COR-L47 (cell line): Measurements from ENCODE around the gene TK2.
"Not testable (repeated sequence)": the region's sequence is repeated elsewhere in the genome, so short reads cannot be mapped to it uniquely, and the experiment has no call there.

Experiments
- DNase-seq: peaks from one replicate; lab custom pipeline; 2025; lab: John Stamatoyannopoulos, UW

The TK2 gene

GRCh38 chr16:66572356-66572755 lies 22.4 kb upstream of the TK2 start:
- no peak for DNase-seq

- DNase-seq, result no peak
These were observed 20.0 kb upstream of the TK2 start for GRCh38 chr16:66569827-66570405.

DNA sequence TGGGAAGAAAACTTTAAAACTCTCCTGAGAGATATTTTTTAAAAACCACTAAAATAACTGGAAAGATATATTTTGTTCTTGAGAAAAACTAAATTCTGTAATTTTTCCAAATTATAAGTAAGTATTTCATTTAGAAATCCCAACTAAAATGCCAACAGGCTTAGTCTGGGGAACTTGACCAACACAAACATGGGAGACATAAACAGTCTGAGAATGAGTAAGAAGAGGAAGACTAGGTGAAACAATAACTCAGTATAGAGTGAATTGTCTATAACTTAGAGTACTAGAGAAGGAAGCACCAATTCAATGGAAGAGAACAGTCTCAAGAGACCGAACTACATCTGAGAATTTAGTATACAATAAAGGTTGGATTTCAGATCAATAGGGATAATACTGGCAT lies 19.2 kb upstream of the TK2 start:
- DNase-seq, result no peak

GRCh38 chr16:66568355-66568754 lies 18.4 kb upstream of the TK2 start:
- no peak for DNase-seq

- not testable (repeated sequence) for DNase-seq
These were observed 17.3 kb upstream of the TK2 start for GRCh38 chr16:66567270-66567669.

GRCh38 chr16:66566051-66566901 lies 16.4 kb upstream of the TK2 start, which contains the start of gene CMTM1:
Gene CMTM1 (plus strand): TSS chr16:66566439. CDS start chr16:66566514, 75 bp downstream.
- no peak for DNase-seq

GRCh38 chr16:66563574-66564334 lies 13.8 kb upstream of the TK2 start:
- DNase-seq, result no peak

DNA sequence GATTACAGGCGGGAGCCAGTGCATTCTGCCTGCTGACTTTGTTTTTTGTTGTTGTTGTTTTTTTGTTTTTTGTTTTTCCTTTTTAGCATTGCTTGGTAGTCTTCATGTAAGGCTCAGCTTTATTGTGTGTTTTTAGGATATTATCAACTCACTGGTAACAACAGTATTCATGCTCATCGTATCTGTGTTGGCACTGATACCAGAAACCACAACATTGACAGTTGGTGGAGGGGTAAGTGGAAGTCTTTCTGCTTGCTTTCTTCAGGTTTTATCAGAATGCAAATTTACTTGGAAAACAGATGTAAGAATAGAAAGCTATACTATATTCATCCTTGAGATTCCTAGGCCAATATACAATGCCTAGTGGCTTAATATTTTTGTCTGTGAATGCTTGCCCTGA lies 13.1 kb upstream of the TK2 start:
- no peak for DNase-seq

DNA sequence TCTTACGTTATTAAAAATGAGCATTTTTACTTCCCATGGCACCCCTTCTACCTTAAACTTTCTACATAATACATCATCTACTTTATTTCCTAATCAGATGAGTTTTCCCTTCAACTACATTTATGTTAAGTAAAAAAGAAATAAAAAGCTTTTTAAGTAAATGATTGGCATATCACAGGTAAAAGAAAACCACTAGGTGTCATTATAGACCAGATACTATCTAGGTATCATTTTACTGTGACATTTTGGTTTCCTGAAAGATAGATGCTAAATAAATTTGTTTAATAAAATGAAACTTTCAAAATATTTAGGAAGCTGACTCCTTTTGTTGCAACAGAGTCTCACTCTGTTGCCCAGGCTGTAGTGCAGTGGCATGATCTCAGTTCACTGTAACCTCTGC lies 12.5 kb upstream of the TK2 start:
- DNase-seq, result no peak

GRCh38 chr16:66561381-66562080 lies 11.6 kb upstream of the TK2 start:
- no peak for DNase-seq

- no peak for DNase-seq
These were observed 10.2 kb upstream of the TK2 start for GRCh38 chr16:66560107-66560506.

DNA sequence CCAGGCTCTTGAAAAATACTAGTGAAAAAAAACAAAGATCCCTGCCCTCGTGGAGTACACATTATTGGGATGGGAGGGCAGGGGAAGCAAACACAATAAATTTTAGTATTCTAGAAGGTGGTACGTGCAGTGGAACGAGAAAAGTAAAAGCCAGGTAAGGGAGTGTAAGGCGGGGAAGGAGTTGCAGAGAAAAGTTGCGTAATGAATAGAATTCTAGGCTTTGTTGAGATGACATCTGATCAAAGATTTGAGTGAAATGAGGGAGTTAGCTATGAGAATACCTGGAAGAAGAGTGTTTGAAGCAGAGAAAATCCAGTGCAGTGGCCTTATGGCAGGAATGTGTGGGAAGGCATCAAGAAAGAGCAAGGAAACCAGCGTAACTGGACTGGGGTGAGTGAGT lies 4.6 kb upstream of the TK2 start:
- no peak for DNase-seq

DNA sequence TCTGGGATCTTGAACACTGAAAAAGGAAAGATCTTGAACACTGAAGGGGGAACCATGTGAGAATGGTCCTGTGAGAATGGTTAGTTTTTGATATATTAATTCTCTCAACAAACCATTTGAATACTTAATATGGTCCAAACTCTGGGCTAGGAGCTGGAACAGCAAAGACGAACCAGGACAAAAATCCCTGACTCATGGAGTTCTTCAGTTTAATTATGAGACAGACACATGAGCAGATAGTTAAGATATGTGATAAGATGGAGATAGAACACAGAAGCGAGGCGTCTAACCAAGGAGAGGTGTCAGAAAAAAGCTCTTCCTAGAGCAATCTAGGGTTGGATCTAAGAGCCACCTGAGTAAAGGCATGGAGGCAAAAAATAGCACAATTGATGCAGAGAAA lies 4.1 kb upstream of the TK2 start:
- DNase-seq, result no peak

DNA sequence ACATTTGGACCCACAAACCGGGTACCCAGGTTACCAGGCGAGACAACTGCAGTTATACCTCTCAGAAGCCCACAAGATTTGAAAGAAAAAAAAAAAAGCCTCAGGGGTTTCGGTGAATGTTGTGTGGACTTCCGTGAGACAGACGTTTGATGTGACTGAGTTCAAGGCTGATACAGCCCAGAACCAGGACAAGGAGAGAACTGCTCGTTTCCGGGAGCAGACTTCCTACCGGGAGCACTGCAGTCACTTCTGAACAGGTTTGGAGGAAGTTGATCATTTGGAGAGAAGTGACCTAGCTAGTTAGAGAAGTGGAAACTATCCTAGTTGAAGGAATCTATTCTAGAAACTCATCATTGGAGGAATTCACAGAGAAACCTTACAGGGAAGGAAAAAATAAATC lies 3.3 kb upstream of the TK2 start:
- no peak for DNase-seq

DNA sequence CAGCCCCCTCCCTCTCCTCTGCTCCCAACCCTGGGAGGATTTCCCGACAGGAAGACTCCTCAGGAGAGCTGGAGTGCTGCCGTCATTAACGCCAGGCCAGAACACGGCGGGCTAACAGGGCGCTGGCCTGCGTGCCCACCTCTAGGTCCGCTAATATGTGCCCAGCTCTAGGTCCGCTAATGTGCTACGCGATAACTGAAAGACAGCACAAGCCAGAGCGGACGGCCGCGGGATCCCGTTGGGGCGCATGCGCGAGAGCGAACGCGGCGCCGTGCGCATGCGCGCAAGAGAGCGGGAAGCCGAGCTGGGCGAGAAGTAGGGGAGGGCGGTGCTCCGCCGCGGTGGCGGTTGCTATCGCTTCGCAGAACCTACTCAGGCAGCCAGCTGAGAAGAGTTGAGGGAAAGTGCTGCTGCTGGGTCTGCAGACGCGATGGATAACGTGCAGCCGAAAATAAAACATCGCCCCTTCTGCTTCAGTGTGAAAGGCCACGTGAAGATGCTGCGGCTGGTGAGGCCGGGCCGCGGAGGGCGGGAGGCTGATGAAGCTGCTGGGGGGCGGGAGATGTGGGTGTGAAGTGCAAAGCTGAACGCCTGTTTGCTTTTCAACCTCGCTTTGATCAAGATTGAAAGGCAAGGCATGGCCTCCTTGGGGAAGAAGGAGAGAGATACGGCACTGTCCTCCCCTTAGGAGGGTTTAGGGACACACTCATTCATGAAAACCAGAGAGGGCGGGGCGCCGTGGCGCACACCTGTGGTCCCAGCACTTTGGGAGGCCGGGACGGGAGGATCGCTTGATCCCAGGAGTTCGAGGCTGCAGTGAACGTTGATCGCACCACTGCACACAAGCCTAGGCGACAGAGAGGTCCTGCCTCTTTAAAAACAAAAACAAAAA lies 2.6 kb upstream of the TK2 start, which contains the start of gene CKLF:
TSS of gene CKLF (plus strand) at position 291 of the 892 bp plus-strand sequence. CDS start at position 431, 140 bp downstream.
- DNase-seq, result peak; percentile 77

GRCh38 chr16:66551788-66552285 lies 1.9 kb upstream of the TK2 start:
- no peak for DNase-seq

DNA sequence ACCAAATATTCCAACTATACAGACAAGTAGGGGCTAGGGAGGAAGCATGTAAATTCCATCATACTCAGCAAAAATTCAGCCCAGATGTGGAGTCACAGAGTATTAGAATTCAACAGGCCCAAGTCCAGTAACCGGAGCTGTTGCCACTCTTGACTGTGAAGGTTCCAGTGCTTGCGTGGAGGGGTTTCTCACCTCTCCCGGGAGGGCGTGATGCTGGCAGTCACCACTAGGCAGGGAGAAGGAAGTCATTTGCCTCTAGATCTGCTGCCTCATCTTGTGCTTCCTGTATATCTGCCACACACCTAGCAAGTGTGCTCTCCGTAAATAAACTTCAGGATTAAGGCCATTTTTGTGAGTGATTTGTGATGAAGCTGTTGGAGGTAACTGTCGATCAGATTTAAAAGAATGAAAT lies 1.4 kb upstream of the TK2 start:
- peak; percentile 36 for DNase-seq

- no peak for DNase-seq
These were observed 1.1 kb downstream of the TK2 start for GRCh38 chr16:66548868-66549267.

DNA sequence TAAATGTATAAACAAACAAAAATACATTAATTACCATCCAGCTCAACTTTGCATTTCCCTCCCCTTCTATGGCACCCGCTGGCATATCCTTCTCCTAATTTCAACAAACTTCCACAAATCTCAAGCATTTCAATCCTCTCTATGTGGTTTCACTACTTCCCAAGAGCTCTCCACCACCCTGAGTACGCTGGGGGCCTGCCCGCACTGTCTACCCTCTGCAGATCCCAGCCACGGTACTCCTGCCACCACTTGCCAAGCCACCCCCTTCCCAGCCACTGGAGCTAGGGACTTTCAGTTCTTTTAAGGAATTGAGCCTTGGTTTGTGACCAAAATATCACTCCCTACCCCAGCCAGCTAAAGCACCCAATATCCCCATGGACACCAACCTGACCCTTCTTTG lies 1.9 kb downstream of the TK2 start:
- DNase-seq, result no peak

DNA sequence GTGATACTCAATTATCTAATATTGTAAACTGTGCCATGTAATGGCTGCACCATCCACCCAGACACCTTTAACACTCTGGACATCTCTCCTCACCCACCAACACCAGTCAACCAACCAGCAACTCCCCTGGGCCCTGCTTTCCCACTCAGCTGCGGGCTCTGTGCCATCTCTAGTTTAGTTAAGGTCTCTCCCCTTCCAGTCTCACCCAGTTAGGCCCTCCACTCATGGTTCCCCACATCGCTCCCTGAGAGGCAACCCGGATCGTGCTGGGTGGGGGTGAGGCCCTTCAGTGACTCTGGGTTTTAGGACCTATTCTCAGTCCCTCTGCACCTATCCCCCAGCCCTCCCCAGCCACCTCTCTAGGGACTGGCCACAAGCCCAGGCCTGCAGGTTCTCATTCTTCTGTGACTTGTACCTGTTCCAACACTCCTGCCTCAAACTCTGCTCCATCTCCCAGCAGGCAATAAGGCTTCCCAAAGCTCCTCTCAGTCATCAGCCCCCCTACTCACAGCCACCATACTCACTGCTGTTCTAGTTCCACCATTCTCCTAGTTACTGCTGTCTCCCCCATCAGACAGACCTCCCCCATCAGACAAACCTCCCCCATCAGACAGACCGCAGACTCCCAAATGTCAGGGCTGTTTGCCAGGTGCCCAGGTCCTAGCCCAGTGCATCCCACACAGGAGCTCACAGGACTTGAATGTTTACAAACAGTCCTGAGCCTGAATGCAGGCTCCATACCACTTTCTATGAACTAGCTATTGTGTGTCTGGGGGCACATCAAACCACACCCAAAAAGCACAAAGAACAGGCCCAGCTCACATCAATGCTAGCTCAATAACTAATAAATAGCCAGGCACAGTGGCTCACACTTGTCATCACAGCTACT lies 2.6 kb downstream of the TK2 start:
- no peak for DNase-seq
